GM18499 (cell line): ENCODE data around the gene MEGF11.
"Not testable (repeated sequence)": the region's sequence is repeated elsewhere in the genome, so short reads cannot be mapped to it uniquely, and the experiment has no call there.

Source experiments
- ATAC-seq: cut with Tn5 transposase; IDR thresholded peaks from one replicate; pipeline ENCODE4 v1.9.1; 2021; ENCODE audit warnings: moderate number of reproducible peaks; ENCODE audit not compliant: insufficient read depth, unreplicated experiment

MEGF11 gene

GRCh38 chr15:65887565-65887964, 366.0 kb downstream of the MEGF11 start:
- no peak for ATAC-seq

DNA sequence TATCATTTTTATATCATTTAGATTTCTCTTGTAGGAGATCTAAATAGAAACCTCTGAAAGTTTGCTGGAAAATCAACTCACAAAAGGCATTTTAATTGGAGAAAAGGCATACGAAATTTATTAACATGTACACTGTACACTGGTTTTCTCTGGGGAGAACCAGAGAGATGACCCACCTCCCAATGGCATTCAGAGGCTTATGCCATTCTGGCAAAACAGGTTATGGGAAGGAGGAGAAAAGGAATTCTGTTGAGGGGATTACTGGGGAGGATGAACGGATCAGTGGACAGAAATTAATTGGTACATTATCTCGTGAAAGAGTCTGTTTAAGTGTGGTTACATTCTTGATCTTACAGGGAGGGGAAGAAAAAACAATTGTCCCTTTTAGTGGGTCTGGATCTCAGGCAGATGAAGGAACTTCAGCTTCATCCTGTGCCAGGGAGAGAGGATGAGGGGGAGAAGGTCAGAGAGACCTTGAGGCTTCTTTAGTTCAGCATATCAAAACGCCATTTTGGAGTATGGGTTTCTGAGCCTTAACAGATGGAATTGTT, 367.8 kb downstream of the MEGF11 start:
- ATAC-seq, result no peak

DNA sequence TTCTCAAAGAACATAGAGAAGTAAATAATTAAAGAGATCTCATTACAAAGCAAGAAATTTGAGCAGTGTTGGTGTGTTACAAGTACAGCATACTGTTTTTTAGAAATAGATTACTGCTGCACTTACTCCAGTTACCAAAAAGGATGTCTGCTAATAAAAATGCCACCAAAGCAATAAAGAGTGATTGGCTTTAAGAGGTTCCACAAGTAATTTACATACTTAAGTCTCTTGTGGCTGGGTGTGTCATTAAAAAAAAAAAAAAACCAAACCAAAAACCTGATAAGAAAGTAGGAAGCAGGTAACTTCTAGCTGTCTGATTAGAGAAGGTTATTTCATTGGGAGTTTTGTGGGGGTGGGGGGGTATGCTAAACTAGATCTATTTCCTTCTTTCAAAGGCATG, 369.0 kb downstream of the MEGF11 start:
- ATAC-seq, result no peak

DNA sequence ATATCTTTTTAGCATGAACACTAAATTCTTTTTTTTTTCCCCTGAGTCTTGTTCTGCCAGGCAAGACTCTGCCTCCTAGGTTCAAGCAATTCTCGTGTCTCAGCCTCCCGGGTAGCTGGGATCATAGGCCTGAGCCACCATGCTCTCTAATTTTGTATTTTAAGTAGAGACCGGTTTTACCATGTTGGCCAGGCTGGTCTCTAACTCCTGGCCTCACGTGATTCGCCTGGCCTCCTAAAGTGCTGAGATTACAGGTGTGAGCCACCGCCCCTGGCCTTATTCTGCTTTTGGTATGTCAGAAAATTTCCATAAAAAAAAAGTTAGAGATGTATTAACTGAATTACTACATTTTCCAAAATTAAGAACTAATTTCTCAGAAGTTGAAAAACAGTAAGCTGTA, 370.0 kb downstream of the MEGF11 start:
- ATAC-seq, result no peak

GRCh38 chr15:65881766-65882434, 371.6 kb downstream of the MEGF11 start:
- no peak for ATAC-seq

DNA sequence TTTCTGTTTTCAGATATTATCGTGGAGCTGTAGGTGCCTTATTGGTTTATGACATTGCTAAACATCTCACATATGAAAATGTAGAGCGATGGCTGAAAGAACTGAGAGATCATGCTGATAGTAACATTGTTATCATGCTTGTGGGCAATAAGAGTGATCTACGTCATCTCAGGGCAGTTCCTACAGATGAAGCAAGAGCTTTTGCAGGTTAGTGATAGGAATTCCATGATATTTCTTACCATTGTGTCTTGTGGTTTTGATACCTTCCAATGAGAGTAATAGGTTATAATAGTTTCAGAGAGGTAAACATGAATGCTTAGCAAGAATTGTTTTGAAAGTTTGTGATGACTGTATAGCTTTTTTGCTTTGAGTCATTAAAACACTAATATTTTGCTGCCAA, 375.8 kb downstream of the MEGF11 start:
- ATAC-seq, result no peak

GRCh38 chr15:65875458-65875857, 378.1 kb downstream of the MEGF11 start:
- no peak for ATAC-seq

DNA sequence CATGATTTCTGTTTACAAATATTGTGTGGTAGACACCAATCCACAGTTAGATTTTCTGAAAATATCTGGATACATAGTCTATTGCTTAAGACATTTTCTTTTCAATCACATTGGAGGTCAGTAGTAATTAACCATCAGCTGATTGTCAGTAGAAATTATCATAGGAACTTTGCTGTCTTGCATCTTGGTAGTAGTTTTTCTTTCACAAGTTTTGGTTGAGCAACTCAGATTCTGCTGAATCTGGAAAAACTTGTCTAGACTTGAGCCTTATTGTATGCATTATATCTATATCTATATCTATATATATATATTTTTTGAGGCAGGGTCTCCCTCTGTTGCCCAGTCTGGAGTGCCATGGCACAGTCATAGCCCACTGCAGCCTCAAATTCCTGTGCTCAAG, 380.3 kb downstream of the MEGF11 start:
- no peak for ATAC-seq

DNA sequence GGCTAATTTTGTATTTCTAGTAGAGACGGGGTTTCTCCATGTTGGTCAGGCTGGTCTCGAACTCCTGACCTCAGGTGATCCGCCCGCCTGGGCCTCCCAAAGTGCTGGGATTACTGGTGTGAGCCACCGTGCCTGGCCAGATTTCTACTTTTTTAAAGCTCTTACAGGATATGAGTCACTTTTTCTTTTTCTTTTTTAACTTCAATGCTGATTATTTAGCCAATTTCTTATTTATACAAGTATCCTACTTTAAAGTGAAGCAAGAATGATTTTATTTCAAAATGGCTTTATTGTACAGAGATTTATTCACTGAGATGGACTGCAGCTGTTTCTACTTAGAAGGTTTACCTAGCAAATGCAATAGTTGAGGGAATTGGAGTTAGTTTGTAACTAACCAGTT, 381.0 kb downstream of the MEGF11 start:
- ATAC-seq, result not testable (repeated sequence)

DNA sequence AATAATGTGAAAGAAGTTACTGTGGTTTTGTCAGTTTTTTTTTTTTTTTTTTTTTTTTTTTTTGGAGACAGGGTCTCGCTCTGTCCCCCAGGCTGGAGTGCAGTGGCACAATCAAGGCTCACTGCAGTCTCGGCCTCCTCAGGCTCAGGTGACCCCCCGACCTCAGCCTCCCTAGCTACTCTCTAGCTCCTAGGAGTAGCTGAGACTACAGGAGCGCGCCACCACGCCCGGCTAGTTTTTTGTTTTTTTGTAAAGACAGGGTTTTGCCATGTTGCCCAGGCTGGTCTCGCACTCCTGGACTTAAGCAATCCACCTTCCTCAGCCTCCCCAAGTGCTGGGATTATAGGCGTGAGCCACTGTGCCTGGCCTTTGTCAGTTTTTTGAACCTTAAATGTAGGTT, 381.7 kb downstream of the MEGF11 start:
- ATAC-seq, result not testable (repeated sequence)

GRCh38 chr15:65870889-65871533, 382.5 kb downstream of the MEGF11 start:
- no peak for ATAC-seq

GRCh38 chr15:65869954-65870871, 383.3 kb downstream of the MEGF11 start:
- peak; percentile 2 for ATAC-seq

GRCh38 chr15:65869126-65869953, 384.2 kb downstream of the MEGF11 start, which contains the start of gene RAB11A:
RAB11A (plus strand) TSS chr15:65869491; CDS start chr15:65869586, 95 bp downstream.
- peak; percentile 47 for ATAC-seq

DNA sequence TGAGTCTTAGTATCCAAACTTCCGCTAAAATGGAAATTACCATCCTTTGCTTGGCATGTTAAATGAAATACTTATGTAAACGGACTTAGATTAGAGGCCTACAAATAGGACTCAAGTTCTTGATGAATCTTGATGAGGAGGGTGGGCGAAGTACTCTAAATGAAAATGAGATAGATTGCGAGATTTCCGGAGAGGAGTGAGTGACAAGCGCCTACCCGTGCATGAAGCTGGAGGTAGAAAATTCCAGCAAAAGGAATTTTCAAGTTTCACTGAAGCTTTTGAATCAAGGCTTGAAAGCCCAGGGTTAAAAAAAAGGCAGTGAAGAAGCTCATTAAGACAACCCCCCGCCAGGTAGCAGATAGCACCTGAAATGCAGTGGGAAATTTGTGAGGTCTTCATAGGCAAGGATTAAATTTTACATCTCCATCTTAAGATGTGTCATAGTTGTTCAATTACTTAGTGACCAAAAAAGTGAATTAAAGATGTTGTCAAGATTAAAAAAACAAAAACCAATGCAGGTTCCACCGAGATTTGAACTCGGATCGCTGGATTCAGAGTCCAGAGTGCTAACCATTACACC, 384.9 kb downstream of the MEGF11 start:
- no peak for ATAC-seq

GRCh38 chr15:65867933-65868332, 385.6 kb downstream of the MEGF11 start:
- not testable (repeated sequence) for ATAC-seq

- no peak for ATAC-seq
Observed at GRCh38 chr15:65867244-65867643, 386.3 kb downstream of the MEGF11 start.

- no peak for ATAC-seq
Observed at GRCh38 chr15:65863106-65863505, 390.4 kb downstream of the MEGF11 start.

- ATAC-seq, result no peak
Observed at GRCh38 chr15:65862682-65863081, 390.9 kb downstream of the MEGF11 start.

DNA sequence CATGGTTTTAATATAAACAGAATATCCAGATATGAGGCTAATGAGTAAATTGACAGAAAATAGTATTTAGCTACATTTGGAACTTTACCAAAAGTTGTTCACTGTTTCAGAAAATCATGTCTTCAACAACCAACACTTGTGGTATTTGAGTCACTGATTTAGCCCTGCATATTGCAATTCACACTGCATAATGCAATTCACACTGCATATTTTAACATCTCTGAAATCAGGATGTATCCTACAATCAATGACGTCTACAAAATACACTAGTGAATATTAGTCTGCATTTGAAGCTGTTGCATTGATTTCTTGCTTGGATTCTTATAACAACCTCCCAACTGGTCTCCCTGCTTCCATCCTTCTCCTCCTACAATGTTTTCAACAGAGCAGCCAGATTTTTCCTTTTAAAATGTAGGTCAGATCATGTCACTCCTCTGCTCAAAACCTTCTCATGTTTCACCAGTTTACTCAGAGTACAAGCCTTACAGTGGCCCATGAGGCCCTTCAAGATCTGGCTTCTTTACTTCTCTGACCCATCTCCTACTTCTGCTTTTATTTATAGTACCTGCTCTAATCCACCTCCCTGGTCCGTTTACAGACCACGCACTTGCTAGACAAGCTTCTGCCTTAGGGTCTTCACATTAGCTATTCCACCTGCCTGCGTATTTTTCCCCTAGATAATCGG, 395.7 kb downstream of the MEGF11 start:
- ATAC-seq, result no peak
